Sciatic nerve (tissue), 2 donors: ENCODE results near the gene CCP110. TPM values are rescaled to one million over a fixed set of nuclear protein-coding genes. Genes with fewer than 3 reads are reported as not detected.
A peak's percentile ranks its signal among the peaks of the same experiment; 100 is the strongest.

Experiments
- ATAC-seq: fragments of 200-7000 bp; cut with Tn5 transposase; one replicate; pipeline ENCODE4 v1.9.1; 2020; ENCODE audit warnings: mild to moderate bottlenecking, moderate library complexity
- DNase-seq: peaks from one replicate; pipeline ENCODE4 v3.0.0-alpha.2; 2020; ENCODE audit warnings: low spot score
- intact Hi-C: fragments of 100-400 bp; cut with DNase I; formaldehyde crosslinking; loops from one replicate; pipeline ENCODE4 v1.14.2; 2022
- total RNA-seq: library from RNA; stranded (reverse); fragmentation: NEBNext Ultra II Directional; extraction: Animal tissue kit (Norgen Biotek cat#: 25700); gene quantifications from one replicate; pipeline ENCODE4 v1.2.1, GENCODE V29; 2021
- donor health status: DM: no; HTN: no; CAD: no.
- donor health status: DM: no; HTN: no; CAD: no.

The CCP110 gene, protein sequence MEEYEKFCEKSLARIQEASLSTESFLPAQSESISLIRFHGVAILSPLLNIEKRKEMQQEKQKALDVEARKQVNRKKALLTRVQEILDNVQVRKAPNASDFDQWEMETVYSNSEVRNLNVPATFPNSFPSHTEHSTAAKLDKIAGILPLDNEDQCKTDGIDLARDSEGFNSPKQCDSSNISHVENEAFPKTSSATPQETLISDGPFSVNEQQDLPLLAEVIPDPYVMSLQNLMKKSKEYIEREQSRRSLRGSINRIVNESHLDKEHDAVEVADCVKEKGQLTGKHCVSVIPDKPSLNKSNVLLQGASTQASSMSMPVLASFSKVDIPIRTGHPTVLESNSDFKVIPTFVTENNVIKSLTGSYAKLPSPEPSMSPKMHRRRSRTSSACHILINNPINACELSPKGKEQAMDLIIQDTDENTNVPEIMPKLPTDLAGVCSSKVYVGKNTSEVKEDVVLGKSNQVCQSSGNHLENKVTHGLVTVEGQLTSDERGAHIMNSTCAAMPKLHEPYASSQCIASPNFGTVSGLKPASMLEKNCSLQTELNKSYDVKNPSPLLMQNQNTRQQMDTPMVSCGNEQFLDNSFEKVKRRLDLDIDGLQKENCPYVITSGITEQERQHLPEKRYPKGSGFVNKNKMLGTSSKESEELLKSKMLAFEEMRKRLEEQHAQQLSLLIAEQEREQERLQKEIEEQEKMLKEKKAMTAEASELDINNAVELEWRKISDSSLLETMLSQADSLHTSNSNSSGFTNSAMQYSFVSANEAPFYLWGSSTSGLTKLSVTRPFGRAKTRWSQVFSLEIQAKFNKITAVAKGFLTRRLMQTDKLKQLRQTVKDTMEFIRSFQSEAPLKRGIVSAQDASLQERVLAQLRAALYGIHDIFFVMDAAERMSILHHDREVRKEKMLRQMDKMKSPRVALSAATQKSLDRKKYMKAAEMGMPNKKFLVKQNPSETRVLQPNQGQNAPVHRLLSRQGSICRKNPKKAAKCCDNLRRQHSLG
- total RNA-seq: 32.3 TPM

DNA sequence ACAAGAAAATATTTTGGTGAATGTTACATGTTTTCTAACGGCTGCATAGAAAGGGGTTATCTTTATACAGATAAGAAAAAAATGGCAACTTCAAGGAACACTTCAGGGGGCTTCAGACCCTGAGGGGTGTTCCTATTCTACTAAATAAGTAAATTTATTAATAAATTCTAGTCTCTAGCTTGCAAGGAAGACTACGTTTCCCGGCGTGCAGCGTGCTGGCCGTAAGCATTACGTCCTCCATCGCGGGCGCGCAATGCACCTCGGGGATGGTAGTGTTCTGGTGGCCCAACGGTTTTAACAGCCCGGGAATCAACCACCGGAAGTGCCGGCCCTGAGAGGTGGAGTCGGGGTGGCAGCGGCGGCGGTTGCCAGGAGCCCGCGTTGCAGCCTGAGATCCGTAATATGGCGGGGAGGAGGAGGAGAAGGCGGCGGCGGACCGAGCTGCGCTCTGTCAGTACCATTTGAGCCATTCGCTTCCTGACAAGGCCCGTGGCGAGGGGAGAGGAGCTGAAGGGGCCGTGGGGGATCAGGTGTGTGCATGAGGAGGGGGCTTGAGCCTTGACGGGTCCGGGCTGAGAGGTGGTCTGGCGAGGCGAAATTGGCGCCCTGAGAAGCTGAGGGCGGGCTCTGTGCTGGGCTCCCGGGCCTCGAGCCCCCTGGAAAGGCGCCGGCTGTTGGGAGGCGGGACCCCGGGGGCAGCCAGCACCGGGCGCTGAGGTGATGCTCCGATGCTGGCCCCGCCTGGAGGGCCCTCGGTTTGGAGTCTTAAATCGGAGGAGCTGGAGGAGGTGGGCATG, at the start of gene CCP110:
Gene CCP110 (plus strand): TSS at position 384 of the 797 bp plus-strand sequence. CDS start 3,940 bp downstream, outside the sequence.
- intact Hi-C loops: no loop called here

DNA sequence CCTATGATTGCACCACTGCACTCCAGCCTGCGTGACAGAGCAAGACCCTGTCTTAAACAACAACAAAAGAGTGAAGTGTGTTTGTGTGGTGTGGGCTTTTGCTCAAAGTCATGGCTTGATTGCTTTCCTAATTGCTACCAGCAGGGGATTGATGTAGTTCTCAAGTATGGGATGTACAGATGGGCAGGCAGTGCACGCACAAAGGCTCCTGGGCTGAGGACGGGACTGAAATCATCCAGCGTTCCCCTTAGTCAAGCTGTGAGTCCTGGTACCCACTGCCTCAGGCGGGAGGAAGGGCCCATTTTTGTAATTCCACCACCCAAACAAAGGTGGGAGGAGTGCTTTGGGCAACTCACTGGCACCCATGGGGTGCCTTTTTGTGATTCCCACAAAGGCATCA, 49.1 kb upstream of the CCP110 start:
- DNase-seq: no peak
- intact Hi-C loops: no loop called here
- ATAC-seq: no peak

More for the DNA sequence above, at the start of gene CCP110:
- ATAC-seq: peak; percentile 95
- peak; percentile 98 for DNase-seq

DNA sequence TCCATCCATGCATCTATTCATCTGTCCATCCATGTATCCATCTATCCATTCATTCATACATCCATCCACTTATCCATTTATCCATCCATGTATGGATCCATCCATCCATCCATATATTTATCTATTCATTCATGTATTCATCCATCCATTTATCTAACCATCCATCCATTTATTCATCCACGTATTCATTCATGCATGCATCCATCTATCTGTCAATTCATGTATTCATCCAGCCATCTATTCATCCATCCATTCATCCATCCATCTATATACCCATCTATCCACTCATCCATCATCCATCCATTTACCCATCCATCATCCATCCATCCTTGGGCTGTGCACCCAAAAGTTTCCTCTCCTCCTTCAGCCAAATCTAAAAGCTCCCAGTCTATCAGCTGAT, 45.2 kb upstream of the CCP110 start:
- intact Hi-C loops: no loop called here
- ATAC-seq (no peak), DNase-seq (no peak)

DNA sequence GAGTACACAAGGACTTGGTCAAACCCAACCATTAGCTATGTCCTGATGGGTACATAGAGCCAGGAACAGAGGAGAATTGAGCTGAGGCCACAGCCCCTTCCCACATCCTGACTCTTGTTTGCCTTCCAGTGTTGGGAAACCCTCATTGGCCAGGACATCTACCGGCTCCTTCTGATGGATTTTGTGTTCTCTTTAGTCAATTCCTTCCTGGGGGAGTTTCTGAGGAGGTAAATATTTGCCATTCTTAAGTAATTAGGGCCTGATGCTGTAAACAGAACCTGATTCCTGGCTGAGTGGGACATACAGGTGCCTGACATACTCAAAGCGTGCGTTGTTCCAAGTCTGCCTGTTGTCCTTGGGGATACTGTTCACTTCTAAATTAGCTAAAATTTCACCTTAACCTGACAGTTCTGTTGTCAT, 44.4 kb upstream of the CCP110 start:
- intact Hi-C loops: no loop called here
- DNase-seq (no peak), ATAC-seq (no peak)

DNA sequence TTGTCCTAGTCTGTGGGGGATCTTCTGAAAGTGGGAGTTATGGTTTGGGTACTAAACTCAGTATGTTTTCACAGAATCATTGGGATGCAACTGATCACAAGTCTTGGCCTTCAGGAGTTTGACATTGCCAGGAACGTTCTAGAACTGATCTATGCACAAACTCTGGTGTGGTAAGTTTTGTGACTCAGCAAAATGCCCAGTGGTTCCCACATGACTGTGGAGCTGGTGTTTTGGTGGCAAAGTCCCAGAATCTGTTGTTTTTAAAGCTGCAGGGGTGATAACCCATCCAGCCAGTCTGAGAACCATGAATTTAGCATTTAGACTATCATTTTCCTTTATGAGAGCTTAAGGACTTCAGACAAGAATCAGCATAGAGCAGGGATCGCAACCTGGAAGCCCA, 42.4 kb upstream of the CCP110 start:
- no peak for DNase-seq
- intact Hi-C loops: no loop called here
- no peak for ATAC-seq

DNA sequence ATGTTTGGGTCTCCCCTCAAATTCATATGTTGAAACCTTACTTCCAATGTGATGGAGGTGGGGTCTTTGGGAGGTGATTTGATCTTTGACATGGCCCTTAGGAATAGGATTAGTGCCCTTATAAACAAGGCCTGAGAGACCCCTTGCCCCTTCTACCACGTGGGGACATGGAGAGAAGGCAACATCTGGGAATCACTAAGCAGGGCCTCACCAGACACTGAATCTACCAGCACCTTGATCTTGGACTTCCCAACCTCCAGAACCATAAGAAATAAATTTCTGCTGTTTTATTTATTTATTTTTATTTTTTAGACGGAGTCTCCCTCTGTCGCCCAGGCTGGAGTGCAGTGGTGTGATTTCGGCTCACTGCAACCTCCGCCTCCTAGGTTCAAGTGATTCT, 42.0 kb upstream of the CCP110 start:
- no peak for ATAC-seq
- intact Hi-C loops: no loop called here

DNA sequence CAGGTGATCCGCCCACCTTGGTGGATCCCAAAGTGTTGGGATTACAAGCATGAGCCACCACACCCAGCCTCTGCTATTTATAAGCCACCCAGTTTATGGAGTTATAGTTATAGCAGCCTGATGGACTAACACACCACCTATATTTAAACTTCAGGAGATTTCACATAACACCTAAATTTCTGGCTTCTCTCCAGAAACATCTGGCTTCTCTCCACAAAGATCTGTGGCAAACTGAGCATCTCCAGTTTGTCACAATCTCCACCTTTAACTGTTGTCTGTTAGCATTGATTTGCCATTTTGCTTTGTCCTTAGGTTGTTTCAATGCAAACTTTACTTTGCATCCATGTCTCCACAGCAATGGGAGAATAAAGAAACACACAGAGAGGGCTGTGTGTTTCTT, 41.5 kb upstream of the CCP110 start:
- ATAC-seq: no peak
- DNase-seq: no peak
- intact Hi-C loops: no loop called here

More for the DNA sequence above, 42.0 kb upstream of the CCP110 start:
- DNase-seq: no peak

DNA sequence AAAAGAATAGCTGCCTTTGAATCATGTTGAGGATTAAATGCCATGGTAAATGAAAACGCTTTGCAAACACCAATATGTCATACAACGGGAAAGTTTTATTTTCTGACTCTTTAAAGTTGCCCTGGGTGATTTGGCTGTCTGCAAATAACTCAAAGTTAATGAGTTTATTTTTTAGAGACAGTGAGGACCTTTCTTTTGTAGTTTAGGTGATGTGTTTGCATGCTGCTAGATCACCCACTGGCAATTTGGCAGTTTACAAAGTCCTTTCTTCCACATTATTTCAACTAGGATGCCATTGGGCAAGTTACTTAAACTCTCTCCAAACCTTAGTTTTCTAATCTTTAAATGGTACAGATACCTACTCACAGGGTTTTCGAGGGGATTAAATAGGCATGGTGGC, 39.6 kb upstream of the CCP110 start:
- no peak for ATAC-seq
- intact Hi-C loops: no loop called here
- DNase-seq: no peak

DNA sequence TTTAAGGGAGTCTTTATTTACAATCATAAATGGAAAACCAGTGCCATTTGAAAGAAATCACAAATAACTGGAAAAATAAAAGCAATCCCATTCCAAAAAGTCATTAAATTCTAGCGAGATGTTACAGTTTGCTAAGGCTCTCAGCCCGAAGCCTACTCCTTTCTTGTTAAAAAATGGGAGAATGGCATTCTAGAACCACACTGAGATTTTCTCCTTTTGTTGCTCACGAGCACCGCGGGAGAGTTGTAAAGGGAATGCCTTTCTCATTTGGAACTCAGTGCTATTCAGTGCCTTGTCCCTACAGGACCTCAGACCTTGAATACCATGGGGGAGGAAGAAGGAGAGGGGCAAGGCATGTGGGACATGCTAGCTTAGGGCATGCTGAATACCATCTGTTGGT, 38.1 kb upstream of the CCP110 start:
- DNase-seq (no peak), ATAC-seq (no peak)
- intact Hi-C loops: no loop called here

DNA sequence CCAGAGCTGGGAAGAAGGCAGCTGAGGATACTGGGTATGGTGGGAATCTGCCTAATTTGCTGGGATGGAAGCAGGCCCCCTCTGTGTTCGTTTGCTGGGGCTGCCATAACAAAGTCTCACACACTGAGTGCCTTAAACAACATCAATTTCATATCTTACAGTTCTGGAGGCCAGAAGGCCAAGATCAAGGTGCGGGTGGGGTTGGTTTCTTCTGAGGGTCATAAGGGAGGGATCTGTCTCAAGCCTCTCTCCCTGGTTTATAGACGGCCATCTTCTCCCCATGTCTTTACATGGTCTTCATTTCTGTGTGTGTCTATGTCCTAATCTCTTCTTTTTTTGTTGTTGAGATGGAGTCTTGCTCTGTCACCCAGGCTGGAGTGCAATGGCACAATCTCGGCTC, 37.7 kb upstream of the CCP110 start:
- DNase-seq: no peak
- ATAC-seq: no peak
- intact Hi-C loops: no loop called here

DNA sequence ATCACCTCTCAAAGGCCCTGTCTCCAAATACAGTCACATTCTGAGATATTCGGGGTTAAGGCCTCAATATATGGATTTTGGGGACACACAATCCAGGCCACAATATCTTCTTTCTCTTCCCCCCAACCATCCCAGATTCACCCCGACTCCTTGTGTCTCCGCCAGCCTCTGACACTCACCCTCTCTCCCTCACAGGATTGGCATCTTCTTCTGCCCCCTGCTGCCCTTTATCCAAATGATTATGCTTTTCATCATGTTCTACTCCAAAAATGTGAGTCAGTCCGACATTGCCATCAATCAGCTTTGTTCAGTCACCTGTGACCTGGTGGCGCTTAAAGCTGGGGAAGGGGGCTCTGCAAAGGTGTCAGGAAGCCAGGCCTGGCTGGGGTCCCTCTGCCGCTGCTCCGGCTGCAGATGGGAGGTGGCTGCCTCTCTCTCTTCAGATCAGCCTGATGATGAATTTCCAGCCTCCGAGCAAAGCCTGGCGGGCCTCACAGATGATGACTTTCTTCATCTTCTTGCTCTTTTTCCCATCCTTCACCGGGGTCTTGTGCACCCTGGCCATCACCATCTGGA, 36.9 kb upstream of the CCP110 start:
- intact Hi-C loops: no loop called here
- DNase-seq (no peak), ATAC-seq (no peak)

DNA sequence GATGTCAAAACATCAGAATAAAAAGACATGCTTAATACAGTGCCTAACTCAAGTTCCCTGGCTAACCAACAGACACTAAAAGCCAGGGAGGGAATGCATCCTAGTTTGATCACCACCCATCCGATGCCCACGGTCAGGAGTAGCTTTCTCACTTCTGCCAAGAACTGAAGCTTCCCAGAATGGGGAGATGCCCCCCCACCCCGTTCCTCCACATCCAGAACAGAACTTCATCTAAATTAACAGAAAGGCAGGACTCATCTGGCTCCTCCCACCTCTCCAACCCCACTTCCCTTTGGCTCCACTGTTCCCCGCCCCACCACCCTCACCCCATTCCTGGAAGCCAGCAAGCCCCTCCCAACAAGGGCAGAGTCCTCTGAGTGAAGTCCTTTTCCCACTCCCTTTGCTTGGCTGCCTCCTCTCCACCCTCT, 35.5 kb upstream of the CCP110 start:
- intact Hi-C loops: no loop called here
- no peak for DNase-seq
- ATAC-seq: peak; percentile 36

DNA sequence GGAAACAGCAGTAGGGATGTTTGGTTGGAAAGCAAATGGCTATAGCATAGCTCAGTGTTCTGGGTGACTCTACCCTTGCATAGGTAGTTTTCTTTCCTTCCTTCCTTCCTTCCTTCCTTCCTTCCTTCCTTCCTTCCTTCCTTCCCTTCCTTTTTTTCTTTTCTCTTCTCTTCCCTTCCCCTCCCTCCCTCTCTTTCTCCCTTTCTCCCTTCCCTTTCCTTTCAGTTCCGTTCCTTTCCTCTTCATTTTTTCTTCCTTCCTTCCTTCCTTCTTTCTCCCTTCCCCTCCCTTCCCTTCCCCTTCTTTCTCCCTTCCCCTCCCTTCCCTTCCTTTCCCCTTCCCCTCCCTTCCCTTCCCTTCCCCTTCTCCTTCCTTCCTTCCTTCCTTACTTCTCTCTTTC, 33.1 kb upstream of the CCP110 start:
- no peak for DNase-seq
- intact Hi-C loops: no loop called here
- no peak for ATAC-seq

DNA sequence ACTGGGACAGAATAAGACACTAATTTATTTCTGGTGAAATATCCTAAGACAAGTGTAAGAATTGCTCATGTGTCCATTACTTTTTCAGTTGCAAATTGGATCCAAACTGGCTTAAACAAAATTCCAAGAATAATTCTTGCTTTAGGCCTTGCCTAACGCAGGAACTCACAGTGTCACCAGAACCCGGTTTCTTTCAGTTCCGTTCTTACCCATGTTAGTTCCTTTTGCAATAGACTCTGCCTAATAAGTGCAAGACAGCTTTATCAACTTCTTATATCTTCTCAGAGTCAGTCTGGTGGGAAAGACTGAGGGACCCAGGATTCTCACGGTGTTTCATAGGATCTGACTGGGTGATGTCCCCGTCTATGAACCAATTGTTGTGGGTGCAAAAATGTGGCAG, 26.6 kb upstream of the CCP110 start:
- no peak for DNase-seq
- ATAC-seq: no peak
- intact Hi-C loops: no loop called here

DNA sequence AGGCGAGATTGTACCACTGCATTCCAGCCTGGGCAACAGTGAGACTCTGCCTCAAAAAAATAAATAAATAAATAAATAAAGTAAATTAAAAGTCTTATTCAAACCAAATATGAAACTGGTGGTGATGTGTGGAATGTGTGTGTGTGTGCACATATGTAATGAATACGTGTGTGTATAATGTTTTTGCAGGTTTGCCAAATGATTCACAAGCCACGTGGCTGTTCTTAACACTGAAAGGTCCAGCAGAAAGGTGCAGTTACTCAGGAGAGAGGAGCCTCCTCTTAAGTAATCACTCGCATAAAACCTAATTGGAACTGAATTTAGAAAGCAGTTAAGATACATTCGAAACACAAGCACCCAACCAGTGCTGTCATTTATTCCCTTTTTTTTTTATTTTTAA, 24.7 kb upstream of the CCP110 start:
- ATAC-seq (no peak), DNase-seq (no peak)
- intact Hi-C loops: no loop called here

DNA sequence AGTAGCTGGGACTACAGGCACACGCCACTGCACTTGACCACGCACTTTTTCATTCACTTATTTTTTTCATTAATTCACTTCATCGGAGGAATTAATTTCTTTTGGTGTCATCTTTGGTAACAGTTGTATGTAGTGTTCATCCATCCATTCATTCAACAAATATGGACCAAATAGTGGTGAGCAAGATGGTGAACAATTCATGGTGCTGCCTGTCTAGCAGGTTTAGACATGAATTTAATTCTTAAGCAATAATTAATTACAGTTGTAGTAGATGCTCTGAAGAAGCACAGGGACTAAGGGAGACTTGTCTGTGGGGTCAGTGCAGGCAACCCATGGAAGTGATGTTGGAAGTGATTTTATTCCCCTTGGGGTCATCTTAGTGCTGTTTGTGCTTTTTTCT, 24.3 kb upstream of the CCP110 start:
- ATAC-seq (no peak), DNase-seq (no peak)
- intact Hi-C loops: no loop called here

DNA sequence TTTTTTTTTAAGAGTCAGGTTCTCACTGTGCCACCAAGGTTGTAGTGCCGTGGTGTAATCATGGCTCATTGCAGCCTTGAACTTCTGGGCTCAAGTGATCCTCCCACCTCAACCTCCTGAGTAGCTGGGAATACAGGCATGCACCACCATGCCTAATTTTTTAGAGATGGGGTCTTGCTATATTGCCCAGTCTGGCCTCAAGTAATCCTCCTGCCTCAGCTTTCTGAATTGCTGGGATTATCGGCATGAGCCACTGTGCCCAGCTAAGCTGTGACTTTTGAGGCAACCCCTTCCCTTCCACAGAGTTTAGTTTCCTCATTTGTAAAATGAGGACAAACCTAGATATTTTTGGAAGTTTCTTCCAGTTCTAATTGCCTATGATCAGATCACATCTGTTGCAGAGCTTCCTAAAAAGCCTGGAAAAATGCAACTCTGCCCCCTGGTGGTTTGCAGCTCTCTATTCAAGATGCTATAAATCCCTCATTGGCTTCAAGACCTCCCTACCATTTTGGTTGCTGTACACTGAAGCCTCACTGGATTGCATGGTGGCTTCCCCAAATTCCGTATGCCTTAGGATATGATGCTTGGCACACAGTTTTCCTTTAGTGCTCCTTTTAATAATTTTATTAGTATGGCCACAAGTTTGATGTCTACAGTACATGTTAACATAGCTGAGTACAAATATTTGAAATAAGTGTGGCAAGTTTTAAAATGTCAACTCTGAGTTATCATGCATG, 21.2 kb upstream of the CCP110 start:
- ATAC-seq: peak; percentile 72
- intact Hi-C loops: loop anchor here (2.0 to 10.0 kb wide), 2 partner anchors 114 to 418 kb away; no protein-coding TSS in a partner anchor

DNA sequence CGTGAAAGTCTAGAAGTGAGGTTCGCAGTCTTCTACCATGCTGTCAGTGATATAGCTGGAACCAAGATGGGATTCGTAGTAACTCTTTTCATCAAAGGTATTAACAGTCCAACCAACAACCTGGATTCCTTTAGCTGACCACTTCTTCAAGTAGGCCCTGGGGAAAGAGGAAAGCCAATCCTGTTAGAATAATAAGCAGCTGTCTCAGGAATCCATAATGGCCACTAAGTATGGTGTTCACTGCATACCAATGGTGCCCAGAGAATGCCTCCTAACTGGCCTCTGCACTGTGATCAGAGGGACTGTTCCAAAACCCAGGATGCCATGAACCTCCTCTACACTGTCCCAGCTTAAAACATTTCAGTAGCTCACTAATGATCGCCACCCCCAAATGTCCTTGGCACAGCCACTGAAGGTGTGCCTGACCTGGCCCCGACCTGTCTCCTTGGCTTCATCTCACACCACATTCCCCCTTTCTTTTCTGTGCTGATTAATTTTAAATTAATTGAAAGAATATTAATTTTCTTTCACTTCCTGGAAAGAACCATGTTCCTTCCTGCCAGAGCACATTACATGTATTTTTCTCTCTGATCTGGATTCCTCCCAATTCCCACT, 20.2 kb upstream of the CCP110 start:
- DNase-seq (no peak), ATAC-seq (no peak)
- intact Hi-C loops: loop anchor here (2.0 to 10.0 kb wide), 2 partner anchors 115 to 419 kb away; no protein-coding TSS in a partner anchor

More for the DNA sequence above, 21.2 kb upstream of the CCP110 start:
- peak; percentile 85 for DNase-seq
